ENCODE results near the gene ENTHD1.

- TF ChIP-seq CTCF (IDR thresholded peaks at IDR 0.05), result no peak
- no peak for TF ChIP-seq POLR2A (IDR thresholded peaks at IDR 0.05)
Observed at GRCh38 chr22:39725351-39726035, 168.1 kb downstream of the ENTHD1 start.
